ENCODE data around the gene RCOR3. TPM values are rescaled to one million over a fixed set of nuclear protein-coding genes. Genes with fewer than 3 reads are reported as not detected.

RCOR3 gene
- total RNA-seq, 4 donors from 2014 or later, result 78.1 to 110 (median 102) TPM

DNA sequence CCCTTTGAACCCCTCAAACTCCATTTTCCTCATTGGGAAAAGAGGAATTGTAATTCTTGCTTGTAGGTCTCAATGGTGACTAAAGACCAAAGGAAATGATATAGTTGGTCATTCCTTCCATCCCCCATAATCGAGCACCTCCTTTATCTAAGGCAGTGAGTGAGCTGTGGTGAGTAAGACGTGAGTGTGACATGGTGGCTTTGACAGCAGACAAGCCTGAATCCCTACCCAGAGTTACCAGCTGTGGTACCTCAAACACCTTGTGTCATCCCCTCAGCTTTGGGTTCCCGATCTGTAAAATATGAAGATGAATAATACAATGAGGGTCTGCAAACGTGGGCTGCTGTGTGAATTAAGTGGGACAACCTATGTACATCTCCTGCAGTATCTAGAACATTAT, 75.8 kb downstream of the RCOR3 start:
- WGBS, 2 donors, result 90 to 96% methylated on average over 4 of the region's 4 CpGs
- peaks cover 0 to 3% of the 10 kb centered on the region in 2 donors for H3K4me1 ChIP-seq
- intact Hi-C loops (cut with DNase I), result loop anchor here (10.0 kb wide), 1 partner anchor 160 kb away; the partner anchor contains the start of gene RD3

DNA sequence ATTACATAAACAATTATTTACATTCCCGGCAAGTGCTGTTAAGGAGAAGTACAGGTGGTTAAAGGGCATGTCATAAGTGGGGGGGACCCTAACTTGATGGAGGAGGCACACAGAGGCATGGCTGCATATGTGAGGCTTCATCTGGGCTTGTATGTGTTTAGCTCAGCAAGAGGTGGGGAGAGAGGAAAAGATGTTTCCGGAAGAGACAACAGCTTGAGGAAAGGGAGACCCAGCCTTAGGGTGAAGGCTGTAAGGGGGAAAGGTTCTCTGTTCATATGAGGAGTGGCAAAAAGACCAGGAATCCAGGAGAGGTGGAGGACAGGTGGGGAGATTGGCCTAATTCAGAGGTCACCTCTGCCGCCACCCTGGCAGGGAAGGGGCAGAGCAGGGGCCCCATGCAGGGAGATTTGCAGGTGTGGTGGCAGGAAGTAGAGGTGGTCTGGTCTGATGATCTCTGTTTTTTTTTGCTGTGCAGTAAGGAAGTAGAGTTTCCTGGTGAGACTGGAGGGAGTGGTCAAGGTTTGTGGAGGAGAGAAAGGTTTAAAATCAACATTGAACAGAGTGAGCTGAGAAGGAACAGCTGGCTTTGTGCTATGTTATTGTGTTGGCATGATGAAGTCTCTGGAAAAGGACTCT, 76.5 kb downstream of the RCOR3 start:
- H3K9me3 ChIP-seq, result no peaks in the 10 kb centered on the region
- no peak for TF ChIP-seq POLR2A (IDR thresholded peaks at IDR 0.05)
- TF ChIP-seq, protein P1, sequence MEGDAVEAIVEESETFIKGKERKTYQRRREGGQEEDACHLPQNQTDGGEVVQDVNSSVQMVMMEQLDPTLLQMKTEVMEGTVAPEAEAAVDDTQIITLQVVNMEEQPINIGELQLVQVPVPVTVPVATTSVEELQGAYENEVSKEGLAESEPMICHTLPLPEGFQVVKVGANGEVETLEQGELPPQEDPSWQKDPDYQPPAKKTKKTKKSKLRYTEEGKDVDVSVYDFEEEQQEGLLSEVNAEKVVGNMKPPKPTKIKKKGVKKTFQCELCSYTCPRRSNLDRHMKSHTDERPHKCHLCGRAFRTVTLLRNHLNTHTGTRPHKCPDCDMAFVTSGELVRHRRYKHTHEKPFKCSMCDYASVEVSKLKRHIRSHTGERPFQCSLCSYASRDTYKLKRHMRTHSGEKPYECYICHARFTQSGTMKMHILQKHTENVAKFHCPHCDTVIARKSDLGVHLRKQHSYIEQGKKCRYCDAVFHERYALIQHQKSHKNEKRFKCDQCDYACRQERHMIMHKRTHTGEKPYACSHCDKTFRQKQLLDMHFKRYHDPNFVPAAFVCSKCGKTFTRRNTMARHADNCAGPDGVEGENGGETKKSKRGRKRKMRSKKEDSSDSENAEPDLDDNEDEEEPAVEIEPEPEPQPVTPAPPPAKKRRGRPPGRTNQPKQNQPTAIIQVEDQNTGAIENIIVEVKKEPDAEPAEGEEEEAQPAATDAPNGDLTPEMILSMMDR (IDR thresholded peaks at IDR 0.05), result no peak
- no peak overlapping the region for H3K4me3 ChIP-seq (replicated peaks in 1 of 3)
- no peak overlapping the region for H3K27ac ChIP-seq
- no peaks in the 10 kb centered on the region for H3K27me3 ChIP-seq
- 83 to 86% methylated on average over 3 of the region's 3 CpGs for WGBS, 2 donors
- H3K36me3 ChIP-seq, result no peaks in the 10 kb centered on the region
- DNase-seq, result no peak
- intact Hi-C loops (cut with DNase I), result loop anchor here (10.0 kb wide), 1 partner anchor 159 kb away; the partner anchor contains the start of gene RD3
- H3K4me1 ChIP-seq, result peaks cover 0 to 3% of the 10 kb centered on the region in 2 donors

More for the DNA sequence above, 75.8 kb downstream of the RCOR3 start:
- Histone ChIP-seq H3K4me3 (replicated peaks in 1 of 3) (no peak overlapping the region), H3K27ac (no peak overlapping the region), H3K9me3 (no peaks in the 10 kb centered on the region), H3K36me3 (no peaks in the 10 kb centered on the region), H3K27me3 (no peaks in the 10 kb centered on the region)
- TF ChIP-seq, protein P1 (IDR thresholded peaks at IDR 0.05), result no peak
- TF ChIP-seq POLR2A (IDR thresholded peaks at IDR 0.05), result no peak
- DNase-seq, result no peak

DNA sequence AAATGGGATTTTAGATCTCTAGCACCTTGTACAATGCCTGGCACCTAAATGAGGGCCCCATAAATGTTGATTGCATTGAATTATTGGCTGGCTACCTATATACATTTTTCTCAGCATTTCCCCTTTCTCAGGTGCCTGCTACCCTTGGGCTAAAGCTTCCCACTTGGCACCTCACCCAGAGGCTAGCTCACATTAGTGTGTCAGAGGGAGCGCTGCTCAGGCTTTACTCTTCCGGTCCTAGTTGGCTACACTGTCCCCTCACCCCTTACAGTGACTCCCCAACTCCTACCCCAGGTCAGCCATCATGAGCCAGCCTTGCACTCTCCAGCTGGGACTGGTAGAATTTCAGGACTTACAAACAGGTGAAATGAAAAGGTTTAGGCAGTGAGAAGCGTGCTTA, 77.0 kb downstream of the RCOR3 start:
- intact Hi-C loops (cut with DNase I), result loop anchor here (10.0 kb wide), 1 partner anchor 159 kb away; the partner anchor contains the start of gene RD3
- no peak overlapping the region for H3K4me3 ChIP-seq (replicated peaks in 1 of 3)
- no peaks in the 10 kb centered on the region for H3K9me3 ChIP-seq
- H3K4me1 ChIP-seq, result peaks cover 0 to 3% of the 10 kb centered on the region in 2 donors
- no peak overlapping the region for H3K27ac ChIP-seq
- no peaks in the 10 kb centered on the region for H3K27me3 ChIP-seq
- 95% methylated on average over 3 of the region's 3 CpGs for WGBS, 2 donors
- TF ChIP-seq POLR2A (IDR thresholded peaks at IDR 0.05), result no peak
- TF ChIP-seq, protein P1 (IDR thresholded peaks at IDR 0.05), result no peak
- no peak for DNase-seq
- no peaks in the 10 kb centered on the region for H3K36me3 ChIP-seq

DNA sequence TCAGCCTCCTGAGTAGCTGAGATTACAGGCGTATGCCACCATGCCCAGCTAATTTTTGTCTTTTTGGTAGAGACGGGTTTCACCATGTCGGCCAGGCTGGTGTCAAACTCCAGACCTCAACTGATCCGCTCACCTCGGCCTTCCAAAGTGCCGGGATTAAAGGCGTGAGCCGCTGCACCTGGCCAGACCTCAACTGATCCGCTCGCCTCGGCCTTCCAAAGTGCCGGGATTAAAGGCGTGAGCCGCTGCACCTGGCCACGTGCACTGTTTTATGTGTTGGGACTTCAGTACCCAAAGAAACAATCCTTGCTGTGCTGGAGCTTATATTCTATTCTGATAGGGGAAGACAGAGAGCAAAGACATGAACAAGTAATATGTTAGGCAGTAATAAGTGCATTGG, 77.6 kb downstream of the RCOR3 start:
- Histone ChIP-seq H3K4me3 (replicated peaks in 1 of 3) (no peak overlapping the region), H3K27me3 (no peaks in the 10 kb centered on the region), H3K9me3 (no peaks in the 10 kb centered on the region), H3K36me3 (no peaks in the 10 kb centered on the region), H3K27ac (no peak overlapping the region), H3K4me1 (peaks cover 0 to 3% of the 10 kb centered on the region in 2 donors)
- TF ChIP-seq, protein P1 (IDR thresholded peaks at IDR 0.05), result no peak
- no peak for TF ChIP-seq POLR2A (IDR thresholded peaks at IDR 0.05)
- 91 to 92% methylated on average over 15 of the region's 15 CpGs for WGBS, 2 donors
- intact Hi-C loops (cut with DNase I), result loop anchor here (10.0 kb wide), 1 partner anchor 158 kb away; the partner anchor contains the start of gene RD3
- no peak for DNase-seq
